Activated CD4-positive, alpha-beta T cell treated with anti-CD3 and anti-CD28 coated beads for 36 hours (primary cell): ENCODE measurements around the gene FGF18. TPM values are rescaled to one million over a fixed set of nuclear protein-coding genes. Genes with fewer than 3 reads are reported as not detected.

Source experiments
- ATAC-seq: fragments of 200-7000 bp; cut with Tn5 transposase; one replicate; pipeline ENCODE4 v1.10.0; 2021; ENCODE audit warnings: mild to moderate bottlenecking, moderate library complexity
- CTCF ChIA-PET: fragments of 350-600 bp; sonication (Branson Sonifier 250); formaldehyde crosslinking; loops from one replicate; lab custom pipeline; 2021; ENCODE audit warnings: antibody characterized with exemption; lab: Charles Lee
- POLR2A ChIA-PET: fragments of 350-600 bp; sonication (Branson Sonifier 250); formaldehyde crosslinking; loops from one replicate; lab custom pipeline; 2021; ENCODE audit warnings: antibody characterized with exemption, inconsistent platforms; lab: Charles Lee
- DNase-seq: peaks from one replicate; pipeline ENCODE4 v3.0.0-alpha.2; 2020
- H3K27ac Mint-ChIP-seq: one replicate; pipeline ENCODE4 v1.8.0; 2021; ENCODE audit warnings: mixed read lengths
- H3K27me3 Mint-ChIP-seq: one replicate; pipeline ENCODE4 v1.8.0; 2021; ENCODE audit warnings: mixed read lengths
- H3K36me3 Mint-ChIP-seq: one replicate; pipeline ENCODE4 v1.8.0; 2021; ENCODE audit warnings: low read depth, mixed read lengths
- H3K4me1 Mint-ChIP-seq: one replicate; pipeline ENCODE4 v1.8.0; 2021; ENCODE audit warnings: mixed read lengths
- H3K4me3 Mint-ChIP-seq: one replicate; pipeline ENCODE4 v1.8.0; 2021; ENCODE audit warnings: mild to moderate bottlenecking, moderate library complexity, mixed read lengths
- H3K9me3 Mint-ChIP-seq: one replicate; pipeline ENCODE4 v1.8.0; 2021; ENCODE audit warnings: low read depth, mixed read lengths
- intact Hi-C, 2 experiments: fragments of 100-400 bp; cut with DNase I in 1 of 2; cut with micrococcal nuclease in 1 of 2; formaldehyde crosslinking; loops; one replicate each; pipeline versions ENCODE4 v1.14.2 to v1.15.1; 2022 to 2024; cut with DNase I, micrococcal nuclease
- total RNA-seq, 2 experiments: library from RNA; stranded (reverse); gene quantifications; one replicate each; pipeline ENCODE4 v1.2.3, GENCODE V29; 2021

The FGF18 gene
- total RNA-seq, 2 experiments from 2014 or later = not detected

DNA sequence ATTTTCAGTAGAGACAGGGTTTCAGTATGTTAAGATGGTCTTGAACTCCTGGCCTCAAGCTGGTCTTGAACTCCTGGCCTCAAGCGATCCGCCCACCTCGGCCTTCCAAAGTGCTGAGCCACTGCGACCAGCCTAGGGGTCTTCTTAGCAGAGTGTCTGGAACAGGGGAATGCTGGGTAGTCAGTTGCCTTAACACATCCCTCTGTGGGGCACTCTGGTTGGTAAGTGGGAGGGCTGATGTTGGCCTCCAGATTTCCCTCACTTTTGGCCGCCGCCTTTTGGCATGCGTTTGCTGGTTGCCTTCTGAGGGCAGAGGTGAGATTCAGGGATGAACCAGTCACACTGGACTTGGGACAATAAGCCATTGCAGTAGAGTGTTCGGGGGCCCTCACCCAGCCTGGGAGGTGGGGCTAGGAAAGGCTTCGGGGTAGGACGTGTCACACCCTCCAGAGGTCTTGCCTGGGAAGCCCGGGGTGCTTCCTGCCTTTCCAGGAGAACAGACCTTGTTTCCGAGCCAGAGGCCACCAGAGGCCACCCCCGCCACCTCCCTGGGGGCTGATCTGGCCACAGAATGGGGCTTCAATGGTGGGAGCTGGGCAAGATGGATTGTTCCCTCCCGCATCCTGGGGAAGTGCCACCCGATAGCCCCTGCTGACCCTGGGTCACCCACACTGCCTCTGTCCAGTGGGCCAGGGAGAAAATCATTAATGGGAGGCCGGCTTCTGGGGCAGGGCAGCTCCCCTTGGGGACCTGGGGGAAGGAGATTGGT lies 13.3 kb downstream of the FGF18 start:
- intact Hi-C loops = no loop called here
- ChIA-PET POLR2A (no interaction called here), CTCF (no interaction called here)
- Mint-ChIP-seq H3K36me3 (no peaks in the 10 kb centered on the region), H3K4me3 (no peak overlapping the region), H3K9me3 (no peaks in the 10 kb centered on the region), H3K27ac (no peak overlapping the region), H3K4me1 (no peaks in the 10 kb centered on the region), H3K27me3 (no peaks in the 10 kb centered on the region)
- ATAC-seq (no peak), DNase-seq (no peak)

DNA sequence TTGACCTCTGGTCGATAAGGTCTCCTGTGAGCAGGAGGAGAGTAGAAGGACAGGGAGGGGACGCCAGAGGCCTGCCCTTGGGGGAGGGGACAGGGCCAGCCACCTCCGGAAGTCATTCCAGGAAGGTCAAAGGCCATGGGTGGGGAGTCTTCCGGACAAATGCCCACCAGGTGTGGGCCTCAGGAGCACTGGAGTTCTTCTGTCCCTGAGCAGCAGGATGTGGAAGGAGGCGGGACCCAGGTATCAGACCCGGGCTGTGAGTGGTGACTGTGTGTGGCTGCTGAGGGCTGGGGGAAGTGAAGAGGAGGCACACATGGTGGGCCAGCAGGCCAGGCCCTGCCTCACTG lies 13.9 kb downstream of the FGF18 start:
- H3K27ac Mint-ChIP-seq = no peak overlapping the region
- DNase-seq (no peak), ATAC-seq (no peak)
- no peak overlapping the region for H3K4me3 Mint-ChIP-seq
- no peaks in the 10 kb centered on the region for H3K9me3 Mint-ChIP-seq
- CTCF ChIA-PET = no interaction called here
- no peaks in the 10 kb centered on the region for H3K4me1 Mint-ChIP-seq
- intact Hi-C loops = no loop called here
- H3K27me3 Mint-ChIP-seq = no peaks in the 10 kb centered on the region
- POLR2A ChIA-PET = no interaction called here
- H3K36me3 Mint-ChIP-seq = no peaks in the 10 kb centered on the region

DNA sequence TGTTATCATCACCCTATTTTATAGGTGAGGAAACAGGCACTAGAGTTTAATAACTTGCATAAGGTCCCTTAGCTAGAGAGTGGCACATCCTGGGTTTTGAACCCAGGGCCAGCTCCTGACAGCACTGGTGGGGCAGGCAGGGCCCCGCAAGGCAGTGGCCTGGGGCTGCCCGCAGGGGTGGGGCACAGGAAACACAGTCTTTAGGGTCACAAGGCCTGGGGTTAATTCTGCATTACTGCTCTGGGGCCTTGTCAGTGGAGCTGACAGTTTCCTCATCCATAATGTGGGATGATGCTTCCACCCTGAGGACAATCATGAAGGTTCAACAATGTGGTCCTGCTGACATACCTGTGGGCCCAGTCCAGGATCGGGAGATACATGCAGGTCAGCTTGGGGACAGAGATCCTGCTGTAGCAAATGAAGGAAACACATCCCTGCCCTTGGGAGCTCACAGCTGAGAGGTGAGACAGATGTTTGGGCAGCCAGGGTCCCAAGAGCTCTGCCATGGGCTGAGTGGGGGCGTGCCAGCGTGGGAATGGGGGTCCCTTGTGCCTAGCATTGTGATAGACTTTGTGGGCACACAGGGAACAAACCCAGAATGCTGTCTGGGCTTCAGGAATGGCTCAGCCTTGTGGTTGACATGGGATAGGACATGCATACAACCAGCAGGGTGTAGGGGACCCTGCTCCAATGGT lies 14.7 kb downstream of the FGF18 start:
- DNase-seq (no peak), ATAC-seq (no peak)
- H3K4me1 Mint-ChIP-seq = no peaks in the 10 kb centered on the region
- CTCF ChIA-PET = interaction anchor here (0.6 to 1.5 kb wide), 2 partner anchors 15 to 168 kb away, joined by 3 to 6 read pairs; partner anchors contain the start of gene FGF18
- no peak overlapping the region for H3K4me3 Mint-ChIP-seq
- no peak overlapping the region for H3K27ac Mint-ChIP-seq
- no peaks in the 10 kb centered on the region for H3K27me3 Mint-ChIP-seq
- H3K9me3 Mint-ChIP-seq = no peaks in the 10 kb centered on the region
- POLR2A ChIA-PET = no interaction called here
- intact Hi-C loops = no loop called here
- H3K36me3 Mint-ChIP-seq = no peaks in the 10 kb centered on the region

DNA sequence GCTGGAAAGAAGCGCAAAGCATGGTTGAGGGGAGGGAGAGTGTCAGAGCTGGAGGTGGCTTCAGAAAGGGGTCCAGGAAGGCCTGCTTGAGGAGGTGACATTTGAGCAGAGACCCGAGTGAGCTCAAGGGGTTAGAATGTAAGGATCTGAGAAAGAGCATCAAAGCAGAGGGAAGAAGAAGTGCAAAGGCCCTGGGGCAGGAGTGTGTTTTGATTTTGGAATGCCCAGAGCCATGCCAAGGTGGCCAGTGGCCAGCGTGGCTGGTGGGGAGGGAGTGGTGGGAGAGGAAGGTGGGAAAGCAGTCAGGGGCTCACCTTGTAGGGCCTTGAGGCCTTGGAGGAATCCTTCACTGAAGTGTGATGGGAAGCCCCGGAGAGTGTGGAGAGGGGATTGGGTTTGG lies 15.4 kb downstream of the FGF18 start:
- Mint-ChIP-seq H3K27me3 (no peaks in the 10 kb centered on the region), H3K27ac (no peak overlapping the region), H3K36me3 (no peaks in the 10 kb centered on the region), H3K4me3 (no peak overlapping the region), H3K4me1 (no peaks in the 10 kb centered on the region), H3K9me3 (no peaks in the 10 kb centered on the region)
- POLR2A ChIA-PET = no interaction called here
- intact Hi-C loops = no loop called here
- CTCF ChIA-PET = interaction anchor here (0.6 to 1.5 kb wide), 3 partner anchors 16 to 169 kb away, joined by 3 to 6 read pairs (median 3); partner anchors contain the start of gene FGF18
- ATAC-seq (no peak), DNase-seq (no peak)

DNA sequence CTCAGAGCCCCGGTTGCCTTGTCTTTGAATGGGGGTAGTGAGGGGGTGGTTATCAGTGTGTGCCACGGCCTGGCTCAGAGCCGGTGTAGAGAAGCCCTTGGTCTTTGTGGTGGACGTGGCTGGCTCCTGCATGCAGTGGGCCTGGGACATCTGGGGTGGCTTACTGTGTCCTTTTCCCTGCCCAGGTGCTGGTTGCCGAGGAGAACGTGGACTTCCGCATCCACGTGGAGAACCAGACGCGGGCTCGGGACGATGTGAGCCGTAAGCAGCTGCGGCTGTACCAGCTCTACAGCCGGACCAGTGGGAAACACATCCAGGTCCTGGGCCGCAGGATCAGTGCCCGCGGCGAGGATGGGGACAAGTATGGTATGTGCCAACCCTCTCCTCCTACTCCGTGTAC lies 16.5 kb downstream of the FGF18 start:
- intact Hi-C loops = no loop called here
- no peaks in the 10 kb centered on the region for H3K4me1 Mint-ChIP-seq
- no peak for ATAC-seq
- no peak overlapping the region for H3K4me3 Mint-ChIP-seq
- ChIA-PET POLR2A (no interaction called here), CTCF (interaction anchor here (0.6 to 1.0 kb wide), 3 partner anchors 18 to 372 kb away, joined by 3 read pairs; no protein-coding TSS in a partner anchor)
- H3K36me3 Mint-ChIP-seq = no peaks in the 10 kb centered on the region
- no peak overlapping the region for H3K27ac Mint-ChIP-seq
- no peak for DNase-seq
- H3K27me3 Mint-ChIP-seq = no peaks in the 10 kb centered on the region
- no peaks in the 10 kb centered on the region for H3K9me3 Mint-ChIP-seq

DNA sequence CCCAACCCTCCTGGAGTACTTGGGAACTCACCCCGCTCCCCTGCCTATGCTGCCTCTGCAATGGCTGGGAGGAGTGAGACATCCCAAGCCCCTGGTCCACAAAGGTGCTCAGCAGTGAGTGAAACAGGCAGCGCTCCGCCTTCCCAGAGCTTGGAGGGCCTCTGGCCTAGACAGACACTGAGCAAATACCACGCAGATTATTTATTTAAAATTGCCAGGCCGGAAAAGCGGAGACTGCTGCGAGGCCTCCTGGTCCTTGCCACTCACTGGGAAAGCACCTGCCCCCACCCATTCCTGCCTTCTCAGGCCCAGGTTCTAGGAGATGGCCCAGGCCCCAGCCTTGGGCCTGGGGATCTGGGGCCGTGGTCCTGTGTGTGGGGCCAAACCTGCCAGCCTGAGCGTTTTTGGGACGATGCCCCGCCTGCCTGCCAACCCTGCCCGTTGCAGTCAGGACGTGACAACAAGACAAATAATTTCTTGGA lies 17.4 kb downstream of the FGF18 start:
- H3K4me3 Mint-ChIP-seq = no peak overlapping the region

DNA sequence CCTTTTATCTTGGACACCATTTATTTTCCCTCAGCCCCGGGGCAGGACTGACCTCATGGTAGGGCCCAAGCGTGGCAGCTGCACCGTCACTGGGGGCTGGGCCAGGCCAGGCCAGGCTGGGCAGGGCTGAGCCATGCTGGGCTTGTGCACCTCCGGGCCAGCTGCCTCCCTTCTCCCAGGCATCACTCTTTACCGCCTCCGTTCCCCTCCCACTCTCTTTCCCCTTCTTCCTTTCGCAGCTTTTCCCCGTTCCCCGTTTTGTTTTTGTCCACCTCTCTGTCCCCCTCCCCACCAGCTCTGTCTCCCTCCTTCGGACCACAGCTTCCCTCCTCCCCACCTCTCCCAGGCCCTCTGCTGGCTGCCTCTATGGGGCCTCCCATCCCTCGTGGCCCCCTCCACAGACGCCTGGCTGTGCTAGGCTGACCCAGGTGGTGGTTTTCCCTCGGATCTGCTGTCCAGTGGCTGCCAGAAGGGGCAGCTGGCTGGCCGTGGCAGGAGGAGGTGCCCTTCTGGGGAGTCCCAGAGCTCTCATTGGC lies 17.9 kb downstream of the FGF18 start:
- no peak overlapping the region for H3K27ac Mint-ChIP-seq
- H3K9me3 Mint-ChIP-seq = no peaks in the 10 kb centered on the region
- CTCF ChIA-PET = interaction anchor here (0.6 kb wide), 1 partner anchor 178 kb away, joined by 3 read pairs; no protein-coding TSS in a partner anchor
- no peaks in the 10 kb centered on the region for H3K36me3 Mint-ChIP-seq
- H3K4me1 Mint-ChIP-seq = no peaks in the 10 kb centered on the region
- ATAC-seq (no peak), DNase-seq (no peak)
- POLR2A ChIA-PET = no interaction called here
- H3K27me3 Mint-ChIP-seq = no peaks in the 10 kb centered on the region
- intact Hi-C loops = no loop called here
- no peak overlapping the region for H3K4me3 Mint-ChIP-seq

More for the DNA sequence above, 17.4 kb downstream of the FGF18 start:
- H3K27me3 Mint-ChIP-seq = no peaks in the 10 kb centered on the region
- H3K27ac Mint-ChIP-seq = no peak overlapping the region
- H3K9me3 Mint-ChIP-seq = no peaks in the 10 kb centered on the region
- no peaks in the 10 kb centered on the region for H3K4me1 Mint-ChIP-seq
- intact Hi-C loops = no loop called here
- DNase-seq (no peak), ATAC-seq (no peak)
- ChIA-PET CTCF (no interaction called here), POLR2A (no interaction called here)
- no peaks in the 10 kb centered on the region for H3K36me3 Mint-ChIP-seq

DNA sequence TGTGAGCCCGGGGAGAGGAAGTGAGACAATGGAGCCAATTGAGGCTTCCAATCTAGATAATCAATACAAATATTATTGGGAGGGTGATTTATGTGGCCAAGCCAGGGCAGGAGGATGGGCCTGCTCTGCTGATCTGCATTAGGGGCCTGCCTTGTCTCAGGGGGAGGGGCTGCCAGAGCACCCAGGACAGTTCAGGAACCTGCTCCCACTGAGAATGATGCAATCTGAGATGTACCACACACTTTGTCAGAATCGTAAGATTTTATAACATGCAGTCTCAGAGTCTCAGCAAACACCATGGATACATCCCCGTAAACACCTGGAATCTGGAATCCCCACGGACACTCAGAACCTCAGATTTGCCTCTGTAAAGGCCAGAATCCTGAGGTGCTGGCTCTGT lies 19.3 kb downstream of the FGF18 start:
- no peak overlapping the region for H3K4me3 Mint-ChIP-seq
- no peak overlapping the region for H3K27ac Mint-ChIP-seq
- no peaks in the 10 kb centered on the region for H3K36me3 Mint-ChIP-seq
- no peaks in the 10 kb centered on the region for H3K27me3 Mint-ChIP-seq
- H3K4me1 Mint-ChIP-seq = no peaks in the 10 kb centered on the region
- ChIA-PET CTCF (no interaction called here), POLR2A (no interaction called here)
- intact Hi-C loops = no loop called here
- no peak for DNase-seq
- no peaks in the 10 kb centered on the region for H3K9me3 Mint-ChIP-seq
- ATAC-seq = no peak

DNA sequence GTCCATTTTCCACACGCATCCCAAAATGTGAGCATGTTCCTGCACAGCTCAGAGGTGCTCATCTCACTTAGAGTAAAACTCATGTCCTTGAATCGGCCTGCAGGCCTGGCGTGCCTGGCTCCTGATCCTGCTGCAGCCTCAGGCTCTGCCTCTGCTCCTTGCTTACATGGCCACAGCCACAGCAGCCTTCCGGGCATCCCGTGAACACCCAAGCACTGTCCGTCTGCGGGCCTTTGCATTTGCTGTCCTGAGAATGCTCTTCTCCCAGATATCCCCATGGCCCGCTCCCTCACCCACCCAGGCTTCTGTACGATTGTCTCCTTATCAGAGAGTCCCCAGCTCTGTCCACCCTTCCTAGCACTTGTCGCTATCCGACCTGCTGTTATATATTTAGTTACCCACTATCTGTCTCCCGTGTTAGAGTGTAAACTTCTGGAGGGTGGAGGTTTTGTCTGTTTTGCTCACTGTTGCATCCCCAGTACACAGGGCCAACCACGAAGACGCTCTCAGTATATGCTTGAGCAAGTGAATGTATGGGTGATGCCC lies 21.9 kb downstream of the FGF18 start:
- ATAC-seq (no peak), DNase-seq (no peak)
- H3K9me3 Mint-ChIP-seq = no peaks in the 10 kb centered on the region
- CTCF ChIA-PET = interaction anchor here (0.5 to 1.0 kb wide), 3 partner anchors 16 to 457 kb away, joined by 3 read pairs; no protein-coding TSS in a partner anchor
- POLR2A ChIA-PET = no interaction called here
- no peaks in the 10 kb centered on the region for H3K36me3 Mint-ChIP-seq
- H3K27ac Mint-ChIP-seq = no peak overlapping the region
- H3K4me1 Mint-ChIP-seq = no peaks in the 10 kb centered on the region
- no peaks in the 10 kb centered on the region for H3K27me3 Mint-ChIP-seq
- no peak overlapping the region for H3K4me3 Mint-ChIP-seq
- intact Hi-C loops = no loop called here

DNA sequence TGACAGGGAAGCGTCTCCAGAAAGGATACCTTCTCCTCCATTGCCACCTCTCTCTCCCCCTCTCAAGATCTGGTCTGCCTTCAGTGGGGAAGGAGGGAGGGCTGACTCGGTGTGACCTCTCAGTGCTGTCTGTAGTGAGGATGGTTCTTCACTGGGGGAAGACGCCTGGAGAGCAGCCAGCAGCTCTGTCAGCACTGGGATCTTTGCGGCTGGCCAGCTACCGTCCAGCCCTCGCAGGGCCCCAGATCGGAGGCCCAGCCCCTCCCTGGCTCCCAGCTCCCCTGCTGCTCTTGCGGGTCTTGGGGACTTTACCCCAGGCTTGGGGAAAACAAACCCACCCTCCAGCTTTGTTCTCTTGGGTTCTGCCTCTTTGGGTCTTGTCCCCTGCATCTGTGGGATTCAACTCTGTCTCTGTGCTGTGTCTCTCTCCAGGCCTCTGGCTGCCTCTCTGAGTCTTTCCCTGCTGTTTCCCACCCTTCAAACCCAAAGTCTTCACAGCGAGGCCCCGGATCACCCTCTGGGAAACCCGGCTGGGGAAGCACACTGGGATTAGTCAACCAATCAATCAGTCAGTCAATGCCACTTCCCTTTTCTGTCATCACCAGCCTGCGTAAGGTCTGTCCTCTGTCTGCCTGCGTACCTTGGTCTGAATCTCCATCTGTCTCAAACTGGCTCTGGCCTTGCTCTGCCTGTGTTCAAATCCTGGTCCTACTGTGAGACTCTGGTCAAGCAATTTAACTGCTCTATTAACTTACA lies 23.0 kb downstream of the FGF18 start:
- CTCF ChIA-PET = interaction anchor here (1.0 kb wide), 1 partner anchor 41 kb away, joined by 3 read pairs; no protein-coding TSS in a partner anchor
- POLR2A ChIA-PET = no interaction called here
- Mint-ChIP-seq H3K4me1 (no peaks in the 10 kb centered on the region), H3K9me3 (no peaks in the 10 kb centered on the region), H3K27me3 (no peaks in the 10 kb centered on the region), H3K36me3 (no peaks in the 10 kb centered on the region), H3K27ac (no peak overlapping the region), H3K4me3 (no peak overlapping the region)
- DNase-seq (no peak), ATAC-seq (no peak)
- intact Hi-C loops = no loop called here

DNA sequence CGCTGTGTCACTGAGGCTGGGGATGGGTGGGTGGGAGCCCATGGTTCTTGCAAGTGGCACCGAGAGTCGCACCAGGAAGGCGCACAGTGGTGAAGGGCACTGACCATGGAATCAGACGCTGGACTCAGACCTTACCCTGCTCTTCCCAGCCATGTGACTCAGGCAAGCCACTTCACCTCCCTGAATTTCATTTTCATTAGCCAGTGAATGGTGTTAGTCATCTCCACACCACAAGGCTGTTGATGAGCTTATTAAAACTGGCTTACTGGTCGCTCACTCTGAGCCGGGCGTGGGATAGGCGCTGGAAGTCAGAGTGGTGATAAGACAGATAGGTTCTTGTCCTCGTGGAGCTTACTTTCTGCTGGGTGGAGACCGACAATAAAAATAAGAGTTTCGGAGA lies 25.1 kb downstream of the FGF18 start:
- Mint-ChIP-seq H3K27ac (no peak overlapping the region), H3K4me1 (no peaks in the 10 kb centered on the region), H3K9me3 (no peaks in the 10 kb centered on the region), H3K36me3 (no peaks in the 10 kb centered on the region), H3K4me3 (no peak overlapping the region), H3K27me3 (peaks cover 11% of the 10 kb centered on the region)
- POLR2A ChIA-PET = no interaction called here
- DNase-seq = no peak
- intact Hi-C loops = no loop called here
- CTCF ChIA-PET = no interaction called here
- ATAC-seq = no peak
